Peyer's patch (tissue), 4 donors: ENCODE measurements around the gene TUBB1.

Experiments used
- CTCF ChIP-seq, 6 experiments: fragments of 450-650 bp in 4 of 6; fragments of 200-600 bp in 2 of 6; sonication (generic) in 1 of 6; IDR thresholded peaks; one replicate each; pipeline ENCODE4 v1.5.1; 2017 to 2019; ENCODE audit warnings: antibody characterized with exemption in 6 of 6, mild to moderate bottlenecking in 3 of 6, moderate library complexity in 1 of 6
- POLR2A ChIP-seq, 2 donors: fragments of 450-650 bp; IDR thresholded peaks; one replicate each; pipeline ENCODE4 v1.5.1; 2017; ENCODE audit warnings: antibody characterized with exemption in 2 of 2, mild to moderate bottlenecking in 2 of 2, moderate library complexity in 2 of 2

- no peak for TF ChIP-seq CTCF (IDR thresholded peaks at IDR 0.05)
- TF ChIP-seq POLR2A (IDR thresholded peaks at IDR 0.05) = no peak
These were observed 32.2 kb upstream of the TUBB1 start for GRCh38 chr20:58986968-58987517.
